Muscle layer of colon (tissue), 2 donors: ENCODE data around the gene ITPRID2.

Experiments used
- H3K27ac ChIP-seq: one replicate; pipeline ENCODE4 v1.7.0; 2013; ENCODE audit warnings: low read depth, mild to moderate bottlenecking, low read length, moderate library complexity
- H3K27me3 ChIP-seq, 2 donors: one replicate each; pipeline ENCODE4 v1.7.0; 2013; ENCODE audit warnings: low read length in 2 of 2, mild to moderate bottlenecking in 2 of 2; ENCODE audit not compliant: insufficient read depth in 2 of 2, control insufficient read depth in 1 of 2
- H3K36me3 ChIP-seq: one replicate; pipeline ENCODE4 v1.7.0; 2013; ENCODE audit warnings: mild to moderate bottlenecking, low read length; ENCODE audit not compliant: insufficient read depth
- H3K4me1 ChIP-seq: one replicate; pipeline ENCODE4 v1.7.0; 2013; ENCODE audit warnings: mild to moderate bottlenecking, low read length; ENCODE audit not compliant: insufficient read depth
- H3K4me3 ChIP-seq, 2 donors: one replicate each; pipeline ENCODE4 v1.7.0; 2013; ENCODE audit warnings: low read length in 2 of 2, low read depth in 1 of 2, mild to moderate bottlenecking in 1 of 2, moderate library complexity in 1 of 2
- H3K9ac ChIP-seq: one replicate; pipeline ENCODE4 v1.7.0; 2013; ENCODE audit warnings: low read length
- H3K9me3 ChIP-seq: one replicate; pipeline ENCODE4 v1.7.0; 2013; ENCODE audit warnings: mild to moderate bottlenecking, low read length
- donor health status: abdominal sarcoma.
- donor health status: Adenocarcinoma of cecum.

The ITPRID2 gene

GRCh38 chr2:181884601-181885000 lies 6.9 kb upstream of the ITPRID2 start:
- Histone ChIP-seq H3K9ac (no peak overlapping the region), H3K4me3 (no peak overlapping the region), H3K27me3 (no peaks in the 10 kb centered on the region), H3K27ac (no peak overlapping the region), H3K9me3 (no peaks in the 10 kb centered on the region), H3K36me3 (no peaks in the 10 kb centered on the region), H3K4me1 (no peaks in the 10 kb centered on the region)

GRCh38 chr2:181885096-181885495 lies 6.4 kb upstream of the ITPRID2 start:
- Histone ChIP-seq H3K9me3 (no peaks in the 10 kb centered on the region), H3K27ac (no peak overlapping the region), H3K9ac (no peak overlapping the region), H3K4me1 (no peaks in the 10 kb centered on the region), H3K4me3 (no peak overlapping the region), H3K36me3 (no peaks in the 10 kb centered on the region), H3K27me3 (no peaks in the 10 kb centered on the region)

- Histone ChIP-seq H3K9ac (no peak overlapping the region), H3K9me3 (no peaks in the 10 kb centered on the region), H3K36me3 (no peaks in the 10 kb centered on the region), H3K27me3 (no peaks in the 10 kb centered on the region), H3K4me1 (peaks cover 8% of the 10 kb centered on the region), H3K4me3 (no peak overlapping the region), H3K27ac (no peak overlapping the region)
These were observed 5.3 kb upstream of the ITPRID2 start for GRCh38 chr2:181886192-181886591.

- H3K27me3 ChIP-seq, result no peaks in the 10 kb centered on the region
- H3K9me3 ChIP-seq, result no peaks in the 10 kb centered on the region
- no peak overlapping the region for H3K9ac ChIP-seq
- no peaks in the 10 kb centered on the region for H3K36me3 ChIP-seq
- no peak overlapping the region for H3K4me3 ChIP-seq
- H3K27ac ChIP-seq, result no peak overlapping the region
- peaks cover 10% of the 10 kb centered on the region for H3K4me1 ChIP-seq
These were observed 4.5 kb upstream of the ITPRID2 start for GRCh38 chr2:181887045-181887444.

- Histone ChIP-seq H3K4me3 (no peak overlapping the region), H3K4me1 (peaks cover 25% of the 10 kb centered on the region), H3K27ac (no peak overlapping the region), H3K27me3 (no peaks in the 10 kb centered on the region), H3K9me3 (no peaks in the 10 kb centered on the region), H3K9ac (no peak overlapping the region), H3K36me3 (no peaks in the 10 kb centered on the region)
These were observed 1.8 kb upstream of the ITPRID2 start for GRCh38 chr2:181889776-181890175.

GRCh38 chr2:181890271-181890670 lies 1.3 kb upstream of the ITPRID2 start:
- Histone ChIP-seq H3K9me3 (no peaks in the 10 kb centered on the region), H3K36me3 (no peaks in the 10 kb centered on the region), H3K4me3 (no peak overlapping the region), H3K27ac (no peak overlapping the region), H3K9ac (no peak overlapping the region), H3K27me3 (no peaks in the 10 kb centered on the region), H3K4me1 (peaks cover 25% of the 10 kb centered on the region)

- H3K27me3 ChIP-seq, result no peaks in the 10 kb centered on the region
- peak overlapping the region; percentile 86 for H3K9ac ChIP-seq
- H3K9me3 ChIP-seq, result no peaks in the 10 kb centered on the region
- peaks cover 40% of the 10 kb centered on the region for H3K4me1 ChIP-seq
- H3K27ac ChIP-seq, result peak overlapping the region; percentile 93
- H3K4me3 ChIP-seq, result peak overlapping the region; percentile 67 to 93
- H3K36me3 ChIP-seq, result no peaks in the 10 kb centered on the region
These were observed 652 bp downstream of the ITPRID2 start for GRCh38 chr2:181891966-181892798.

GRCh38 chr2:181892799-181893435 lies 1.4 kb downstream of the ITPRID2 start:
- Histone ChIP-seq H3K27me3 (no peaks in the 10 kb centered on the region), H3K9ac (peak overlapping the region; percentile 86), H3K36me3 (no peaks in the 10 kb centered on the region), H3K4me3 (peak overlapping the region; percentile 67 to 93), H3K4me1 (peaks cover 40% of the 10 kb centered on the region), H3K9me3 (no peaks in the 10 kb centered on the region), H3K27ac (peak overlapping the region; percentile 93)

- Histone ChIP-seq H3K9me3 (no peaks in the 10 kb centered on the region), H3K27me3 (no peaks in the 10 kb centered on the region), H3K36me3 (peaks cover 4% of the 10 kb centered on the region), H3K4me1 (peaks cover 40% of the 10 kb centered on the region), H3K27ac (peak overlapping the region; percentile 21), H3K4me3 (peak overlapping the region in 1 of 2 donors; percentile 35), H3K9ac (peak overlapping the region; percentile 28)
These were observed 2.9 kb downstream of the ITPRID2 start for GRCh38 chr2:181894381-181894780.

GRCh38 chr2:181895818-181896217 lies 4.3 kb downstream of the ITPRID2 start:
- Histone ChIP-seq H3K9me3 (no peaks in the 10 kb centered on the region), H3K36me3 (peaks cover 15% of the 10 kb centered on the region), H3K9ac (no peak overlapping the region), H3K4me1 (peaks cover 36% of the 10 kb centered on the region), H3K4me3 (no peak overlapping the region), H3K27ac (no peak overlapping the region), H3K27me3 (no peaks in the 10 kb centered on the region)

GRCh38 chr2:181896286-181896685 lies 4.8 kb downstream of the ITPRID2 start:
- Histone ChIP-seq H3K9ac (no peak overlapping the region), H3K4me1 (peaks cover 31% of the 10 kb centered on the region)

More at GRCh38 chr2:181896286-181896685, 4.8 kb downstream of the ITPRID2 start:
- peaks cover 20% of the 10 kb centered on the region for H3K36me3 ChIP-seq
- no peak overlapping the region for H3K27ac ChIP-seq
- no peak overlapping the region for H3K4me3 ChIP-seq
- no peaks in the 10 kb centered on the region for H3K9me3 ChIP-seq
- no peaks in the 10 kb centered on the region for H3K27me3 ChIP-seq
